Coronary artery (tissue), 2 donors: Measurements from ENCODE around the gene STRIP2.
"Not testable (repeated sequence)": the region's sequence is repeated elsewhere in the genome, so short reads cannot be mapped to it uniquely, and the experiment has no call there.

Experiments used
- DNase-seq: peaks from one replicate; pipeline ENCODE4 v3.0.0-alpha.2; 2017; ENCODE audit warnings: low spot score
- H3K27ac ChIP-seq, 2 donors: fragments of 200-600 bp; sonication (generic); one replicate each; pipeline ENCODE4 v1.5.1; 2016 to 2019
- H3K4me3 ChIP-seq: fragments of 200-600 bp; sonication (generic); 2 replicates; pipeline ENCODE4 v1.5.1; 2016; ENCODE audit warnings: mild to moderate bottlenecking, moderate library complexity
- CTCF ChIP-seq: fragments of 200-600 bp; sonication (generic); IDR thresholded peaks from one replicate; pipeline ENCODE4 v1.5.1; 2019; ENCODE audit warnings: antibody characterized with exemption

The STRIP2 gene

DNA sequence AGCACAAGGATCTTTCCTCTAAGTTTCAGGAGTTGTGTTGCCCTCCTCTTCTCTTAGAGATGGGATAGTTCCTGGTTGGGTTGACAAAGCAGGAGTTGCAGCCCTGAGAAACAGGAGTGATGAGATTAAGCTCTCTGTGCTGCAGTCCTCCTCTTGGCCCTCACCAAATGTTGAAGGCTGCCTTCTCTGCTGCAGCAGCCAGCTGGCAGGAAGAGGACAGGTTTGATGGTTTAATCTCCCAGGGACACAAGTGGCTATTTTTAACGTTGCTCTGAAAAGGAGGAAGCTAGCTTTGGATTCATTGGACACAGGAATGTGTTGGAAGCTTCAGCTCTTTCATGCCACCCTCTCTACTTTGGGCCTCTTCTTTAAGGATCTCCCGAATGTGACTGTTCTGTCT, 9.4 kb downstream of the STRIP2 start:
- no peak for DNase-seq
- no peak for TF ChIP-seq CTCF
- Histone ChIP-seq H3K27ac (no peak overlapping the region), H3K4me3 (no peak overlapping the region)

- not testable (repeated sequence) for H3K4me3 ChIP-seq, H3K27ac ChIP-seq, DNase-seq
Measured at GRCh38 chr7:129444776-129445175, 10.5 kb downstream of the STRIP2 start.

DNA sequence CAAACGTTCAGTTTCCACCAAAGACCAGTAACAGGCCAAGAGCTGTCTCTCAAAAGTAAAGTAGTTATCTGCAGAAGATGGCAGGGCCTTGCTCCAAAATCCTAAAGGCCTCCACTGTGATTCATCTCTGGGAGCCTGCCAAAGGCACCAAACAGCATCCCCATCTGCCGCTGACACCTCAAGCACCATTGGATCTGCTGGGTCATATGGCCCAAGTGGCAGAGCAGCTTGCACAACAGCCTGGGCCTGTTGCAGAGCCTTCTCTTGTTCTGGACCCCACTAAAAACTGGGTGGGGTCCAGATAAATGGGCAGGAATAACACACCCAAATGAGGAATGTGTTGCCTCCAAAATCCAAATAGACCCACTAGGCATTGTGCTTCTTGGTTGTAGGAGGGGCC, 12.7 kb downstream of the STRIP2 start:
- not testable (repeated sequence) for H3K4me3 ChIP-seq, H3K27ac ChIP-seq, DNase-seq

DNA sequence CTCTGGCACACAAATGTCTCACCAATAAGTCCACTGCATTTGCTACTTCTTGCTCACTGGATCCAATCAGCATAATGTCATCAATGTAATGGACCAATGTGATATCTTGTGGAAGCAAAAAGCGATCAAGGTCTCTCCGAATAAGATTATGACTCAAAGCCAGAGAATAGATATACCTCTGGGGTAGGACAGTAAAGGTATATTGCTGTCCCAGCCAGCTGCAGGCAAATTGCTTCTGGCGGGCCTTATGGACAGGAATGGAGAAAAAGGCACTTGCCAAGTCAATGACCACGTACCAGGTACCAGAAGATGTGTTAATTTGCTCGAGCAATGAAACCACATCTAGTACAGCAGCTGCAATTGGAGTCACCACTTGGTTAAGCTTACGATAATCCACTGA, 13.2 kb downstream of the STRIP2 start:
- H3K4me3 ChIP-seq, DNase-seq, H3K27ac ChIP-seq: not testable (repeated sequence)

DNA sequence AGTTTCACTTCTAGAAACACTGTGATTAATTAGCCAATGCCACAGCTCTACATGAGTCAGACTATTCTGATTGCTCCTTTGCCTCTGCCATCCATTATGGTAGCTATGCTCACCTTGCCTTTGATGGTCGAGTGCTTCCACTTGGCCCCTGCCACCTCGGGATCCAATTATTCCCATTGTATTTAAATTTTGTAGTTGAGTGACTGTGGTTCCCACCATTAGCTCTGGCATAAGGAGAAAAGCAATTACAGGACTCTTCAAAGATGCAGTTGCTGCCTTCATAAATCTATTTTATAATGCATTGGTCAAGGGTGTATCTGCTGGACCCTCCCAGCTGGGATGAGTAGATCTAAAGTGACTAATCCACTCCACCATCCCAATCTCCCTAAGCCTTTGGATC, 14.4 kb downstream of the STRIP2 start:
- not testable (repeated sequence) for H3K4me3 ChIP-seq, DNase-seq, H3K27ac ChIP-seq

- TF ChIP-seq CTCF = no peak
- Histone ChIP-seq H3K27ac (no peak overlapping the region), H3K4me3 (no peak overlapping the region)
- DNase-seq = no peak
Measured at GRCh38 chr7:129450295-129450694, 16.1 kb downstream of the STRIP2 start.

DNA sequence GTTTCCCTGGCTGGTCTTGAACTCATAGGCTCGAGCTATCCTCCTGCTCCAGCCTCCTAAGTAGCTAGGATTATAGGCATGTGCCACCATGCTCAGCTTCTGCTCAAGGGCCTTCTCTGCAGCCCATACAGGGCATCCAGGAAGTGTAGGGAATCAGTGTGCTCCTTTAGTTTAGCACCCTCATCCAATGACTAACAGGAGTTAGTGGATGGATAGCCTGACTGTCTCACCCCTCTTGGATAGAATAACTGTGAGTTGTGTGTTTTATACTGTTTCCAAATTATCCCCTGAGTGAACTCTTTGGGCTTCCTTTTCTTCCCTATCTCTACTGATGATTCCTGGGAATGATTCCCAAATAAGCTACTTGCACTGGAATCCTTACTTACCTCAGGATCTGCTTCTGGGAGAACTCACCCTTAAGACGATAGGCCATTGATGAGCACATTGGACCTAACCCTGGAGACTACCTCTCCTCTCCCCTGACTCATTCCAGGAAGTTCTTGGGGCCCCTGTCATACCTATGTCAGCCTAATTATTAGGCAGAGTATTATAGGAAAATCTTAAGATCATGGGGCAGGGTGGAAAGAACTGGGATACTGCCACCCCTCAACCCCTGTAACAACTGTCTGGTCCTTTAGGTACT, 18.5 kb downstream of the STRIP2 start:
- DNase-seq = no peak
- no peak for TF ChIP-seq CTCF
- H3K4me3 ChIP-seq = no peak overlapping the region
- H3K27ac ChIP-seq = no peak overlapping the region

- H3K27ac ChIP-seq = no peak overlapping the region
Measured at GRCh38 chr7:129453510-129454248, 19.4 kb downstream of the STRIP2 start.

GRCh38 chr7:129454249-129454551, 20.0 kb downstream of the STRIP2 start:
- no peak for TF ChIP-seq CTCF
- DNase-seq = no peak
- H3K4me3 ChIP-seq = no peak overlapping the region
- H3K27ac ChIP-seq = no peak overlapping the region

More at GRCh38 chr7:129453510-129454248, 19.4 kb downstream of the STRIP2 start:
- no peak for DNase-seq
- no peak overlapping the region for H3K4me3 ChIP-seq
- TF ChIP-seq CTCF = no peak
